ENCODE data around the gene MTMR8. TPM values are rescaled to one million over a fixed set of nuclear protein-coding genes. Genes with fewer than 3 reads are reported as not detected.

MTMR8 gene
- polyA plus RNA-seq, 3 donors, result 1.7 to 2.8 (median 2.0) TPM

DNA sequence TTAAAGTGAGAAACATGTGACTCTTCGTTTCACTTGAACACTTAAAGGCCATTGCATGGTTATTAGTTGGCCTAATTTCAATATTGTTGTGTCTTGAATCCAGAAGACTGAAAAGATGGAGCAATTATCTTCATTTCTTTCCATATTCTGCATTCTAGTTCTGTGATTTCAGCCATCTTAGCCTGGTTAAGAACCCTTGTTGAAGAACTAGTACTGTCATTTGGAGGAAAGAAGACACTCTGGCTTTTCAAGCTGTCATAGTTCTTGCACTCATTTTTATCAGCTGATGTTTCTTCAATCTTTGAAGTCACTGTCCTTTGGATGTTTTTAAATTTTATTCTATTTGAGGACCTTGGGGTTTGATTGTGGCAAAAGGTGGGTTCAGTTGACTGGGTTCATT, 81.6 kb downstream of the MTMR8 start:
- DNase-seq, result no peak

DNA sequence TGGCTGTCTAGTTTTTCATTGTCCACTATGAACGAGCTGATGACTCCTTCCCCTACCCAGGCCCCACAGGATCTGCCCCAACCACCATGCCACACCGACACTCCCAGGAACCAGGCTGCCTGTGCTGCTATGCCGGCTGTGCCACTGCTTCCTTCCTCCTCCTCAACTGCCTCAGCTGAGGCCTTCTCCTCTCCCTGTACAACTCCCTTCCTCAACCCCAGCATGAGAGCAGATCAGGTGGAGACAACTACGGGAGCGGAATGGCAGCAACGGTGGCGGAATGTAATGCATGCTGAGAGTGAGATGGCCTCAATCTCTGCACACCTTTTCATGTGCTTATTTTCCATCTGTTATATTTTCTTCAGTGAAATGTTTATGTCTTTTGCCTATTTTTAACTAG, 88.5 kb downstream of the MTMR8 start:
- DNase-seq, result no peak

DNA sequence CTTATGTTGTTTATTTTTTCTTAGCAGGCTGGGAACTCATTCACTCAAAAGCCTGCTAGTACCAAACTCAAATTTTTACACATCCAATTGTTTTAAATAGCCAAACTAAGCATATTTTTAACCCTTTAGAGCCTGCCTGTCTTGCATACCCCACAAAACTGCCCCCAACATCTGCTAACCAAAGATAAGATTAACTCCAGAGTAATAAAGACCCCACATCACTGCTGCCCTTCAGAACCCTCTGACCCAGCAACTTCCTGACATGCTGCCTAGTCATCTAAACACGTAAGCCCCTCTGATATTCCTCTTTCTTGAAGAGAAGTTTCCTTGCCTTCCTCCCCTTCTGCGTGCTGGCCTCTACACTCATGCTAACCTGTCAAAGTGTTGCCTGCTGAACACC, 104.1 kb downstream of the MTMR8 start:
- no peak for DNase-seq

DNA sequence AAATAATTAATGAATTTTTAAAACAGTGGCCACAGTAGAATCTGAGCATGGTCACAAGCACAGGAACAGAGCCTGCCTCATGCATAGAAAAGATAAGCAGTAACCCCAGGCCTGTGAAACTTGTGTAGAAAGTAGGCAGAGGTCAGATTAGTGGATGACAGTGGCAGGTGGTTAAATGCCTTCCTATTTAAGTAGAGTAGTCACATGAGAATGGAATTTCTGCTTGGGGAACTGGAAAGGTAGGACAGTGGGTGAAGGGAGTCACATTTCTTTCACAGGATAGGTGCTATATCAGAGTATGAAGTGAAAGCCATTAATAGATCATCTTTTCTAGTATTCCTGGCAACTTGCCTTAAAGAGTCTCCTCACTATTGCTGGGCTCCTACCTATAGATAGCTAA, 130.0 kb downstream of the MTMR8 start:
- DNase-seq, result no peak

DNA sequence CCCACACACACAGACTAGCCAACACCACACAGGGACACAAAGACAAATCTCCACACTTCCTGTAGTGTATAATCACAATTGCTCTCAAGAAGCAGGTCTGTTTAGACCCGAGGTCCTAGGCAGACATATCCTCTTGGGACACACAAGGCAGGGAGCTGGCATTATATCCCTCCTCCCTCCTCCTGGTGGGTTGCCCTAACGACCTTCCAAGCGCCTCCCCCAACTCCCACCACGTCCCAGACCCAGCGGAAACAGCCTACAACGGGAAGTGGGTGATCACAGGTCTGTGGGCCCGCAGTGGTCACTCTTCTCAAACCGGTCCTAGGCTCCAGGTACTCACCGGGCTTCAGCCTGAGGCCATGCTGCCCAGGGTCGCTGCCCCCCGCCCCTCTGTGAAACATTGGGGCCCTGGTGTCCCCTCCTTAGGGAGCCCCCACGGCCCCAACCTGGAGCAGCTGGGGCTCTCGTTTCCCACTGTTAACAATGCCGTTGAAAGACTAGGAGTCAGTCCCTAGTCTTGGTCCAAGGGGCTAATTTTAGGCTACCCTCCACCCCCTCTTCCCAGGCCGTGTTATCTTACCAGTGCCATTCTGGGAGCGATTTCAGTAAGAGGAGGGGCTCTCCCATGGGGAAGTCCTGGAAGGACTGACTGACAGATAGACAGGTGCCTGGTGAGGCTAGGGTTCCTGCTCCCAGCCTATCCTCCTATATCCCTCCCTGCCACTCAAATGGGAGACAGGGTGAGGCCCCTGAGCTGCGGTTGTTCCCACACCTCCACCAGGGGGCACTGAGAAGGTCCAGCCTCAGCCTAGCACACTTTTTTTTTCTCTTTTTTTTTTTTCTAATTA, 164.9 kb downstream of the MTMR8 start, which contains the start of gene ASB12:
TSS of gene ASB12 (minus strand) at position 485 of the 848 bp plus-strand sequence. CDS start 4,957 bp downstream, outside the sequence.
- DNase-seq, result no peak

DNA sequence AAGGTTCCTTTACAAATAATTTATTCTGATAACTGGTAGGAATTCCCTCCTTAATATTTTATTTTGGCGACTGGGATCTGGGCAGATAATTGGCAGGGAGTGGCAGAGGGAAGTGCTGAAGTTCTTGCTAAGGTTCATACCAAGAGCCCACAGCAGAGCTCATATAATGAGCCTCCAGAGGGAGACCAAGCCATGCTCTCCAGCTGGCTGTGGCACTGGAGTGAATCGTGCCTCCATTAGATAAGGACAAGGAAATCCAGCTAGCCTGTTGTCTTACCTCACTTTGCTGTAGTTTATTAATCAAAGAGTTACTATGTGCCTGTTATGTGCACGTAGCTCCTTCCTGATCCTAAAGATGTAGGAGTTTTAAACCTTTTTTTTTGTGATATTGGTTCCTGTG, 166.1 kb downstream of the MTMR8 start:
- no peak for DNase-seq

Other genes starting within 250 kb of the MTMR8 start
- 1 to 10 TPM; 7.9 to 8.3 (median 8.0) TPM for gene AMER1, start 189.7 kb downstream of the MTMR8 start, polyA plus RNA-seq (ENCODE audit: insufficient read length in 3 of 3)
- under 1 TPM; 0.35 to 0.52 (median 0.47) TPM for gene ASB12, start 164.8 kb downstream of the MTMR8 start, polyA plus RNA-seq (ENCODE audit: insufficient read length in 3 of 3)

Measured in renal pelvis (tissue), 4 donors.